Smooth muscle cell of bladder (primary cell): ENCODE data around the gene TSPEAR. TPM values are rescaled to one million over a fixed set of nuclear protein-coding genes. Genes with fewer than 3 reads are reported as not detected.

ENCODE experiments used
- total RNA-seq: library from RNA; depleted of rRNA; stranded (reverse); fragments of >200 nt; gene quantifications from 2 replicates; pipeline ENCODE4 v1.2.3, GENCODE V29; 2014

The TSPEAR gene
- total RNA-seq, 1 donor from 2014 or later: not detected

GRCh38 chr21:44573630-44574456 is 137.5 kb downstream of the TSPEAR start, which contains the start of gene KRTAP10-4:
Gene KRTAP10-4, plus strand, starts transcription at chr21:44573729. Its CDS starts 30 bp downstream, at chr21:44573759.

GRCh38 chr21:44558695-44559094 is 152.7 kb downstream of the TSPEAR start, which contains the start of gene KRTAP10-3:
Gene KRTAP10-3, minus strand, starts transcription at chr21:44558795. Its CDS starts 80 bp downstream, at chr21:44558715.

GRCh38 chr21:44551340-44551961 is 159.9 kb downstream of the TSPEAR start, which contains the start of gene KRTAP10-2:
Gene KRTAP10-2, minus strand, starts transcription at chr21:44551505. Its CDS starts 47 bp downstream, at chr21:44551458.

GRCh38 chr21:44539991-44540666 is 171.2 kb downstream of the TSPEAR start, which contains the start of gene KRTAP10-1:
Gene KRTAP10-1, minus strand, starts transcription at chr21:44540195. Its CDS starts 45 bp downstream, at chr21:44540150.

GRCh38 chr21:44454747-44455523 is 256.4 kb downstream of the TSPEAR start, which contains the start of gene LRRC3:
Gene LRRC3, plus strand, starts transcription at chr21:44455510. Its CDS starts 1,135 bp downstream, at chr21:44456645.

Other genes with a start within 250 kb of the TSPEAR start
- not detected in 2 replicates for gene KRTAP10-1, start 171.4 kb downstream of the TSPEAR start, total RNA-seq
- not detected in 2 replicates for gene KRTAP10-2, start 160.1 kb downstream of the TSPEAR start, total RNA-seq
- gene KRTAP10-3, start 152.8 kb downstream of the TSPEAR start, total RNA-seq: not detected in 2 replicates
- not detected in 2 replicates for gene KRTAP10-4, start 137.8 kb downstream of the TSPEAR start, total RNA-seq
- gene KRTAP10-5, start 131.0 kb downstream of the TSPEAR start, total RNA-seq: not detected in 2 replicates
- not detected in 2 replicates for gene KRTAP10-6, start 119.1 kb downstream of the TSPEAR start, total RNA-seq
- not detected in 2 replicates for gene KRTAP10-7, start 111.0 kb downstream of the TSPEAR start, total RNA-seq
- gene KRTAP10-8, start 99.5 kb downstream of the TSPEAR start, total RNA-seq: not detected in 2 replicates
- gene KRTAP10-9, start 84.5 kb downstream of the TSPEAR start, total RNA-seq: not detected in 2 replicates
- not detected in 2 replicates for gene KRTAP10-10, start 74.2 kb downstream of the TSPEAR start, total RNA-seq
- gene KRTAP10-11, start 65.2 kb downstream of the TSPEAR start, total RNA-seq: not detected in 2 replicates
- not detected in 2 replicates for gene KRTAP12-4, start 56.9 kb downstream of the TSPEAR start, total RNA-seq
- gene KRTAP12-3, start 53.6 kb downstream of the TSPEAR start, total RNA-seq: not detected in 2 replicates
- gene KRTAP12-2, start 44.6 kb downstream of the TSPEAR start, total RNA-seq: not detected in 2 replicates
- not detected in 2 replicates for gene KRTAP12-1, start 29.4 kb downstream of the TSPEAR start, total RNA-seq
- not detected in 2 replicates for gene KRTAP10-12, start 14.4 kb downstream of the TSPEAR start, total RNA-seq
- gene UBE2G2, start 90.2 kb upstream of the TSPEAR start, total RNA-seq: 45.4 and 85.0 TPM in 2 replicates
- gene SUMO3, start 106.5 kb upstream of the TSPEAR start, total RNA-seq: 64.4 and 67.0 TPM in 2 replicates
- gene PTTG1IP, start 162.1 kb upstream of the TSPEAR start, total RNA-seq: 268 and 335 TPM in 2 replicates
- under 0.01 TPM in 1 of 2 replicates, not detected in the other for gene ITGB2, start 209.3 kb upstream of the TSPEAR start, total RNA-seq
- 26.8 and 28.3 TPM in 2 replicates for gene SLX9, start 228.5 kb upstream of the TSPEAR start, total RNA-seq